K562 (cell line): Measurements from ENCODE around the gene TSPAN1. TPM values are rescaled to one million over a fixed set of nuclear protein-coding genes. Genes with fewer than 3 reads are reported as not detected.
A peak's percentile ranks its signal among the peaks of the same experiment; 100 is the strongest.

Source experiments
- ARHGAP35 ChIP-seq: fragments of 450-650 bp; IDR thresholded peaks from 2 replicates; pipeline ENCODE4 v1.6.1; 2018; ENCODE audit not compliant: partially characterized antibody
- CBFA2T2 ChIP-seq: fragments of 450-650 bp; conservative IDR thresholded peaks from 2 replicates; pipeline ENCODE4 v1.6.1; 2017; ENCODE audit warnings: mild to moderate bottlenecking
- CHD7 ChIP-seq: fragments of 200-600 bp; sonication (generic); IDR thresholded peaks from one replicate; pipeline ENCODE4 v1.6.1; 2012; ENCODE audit warnings: mild to moderate bottlenecking, low read depth, low read length, inconsistent platforms
- GATAD2B ChIP-seq: fragments of 450-650 bp; IDR thresholded peaks from 2 replicates; pipeline ENCODE4 v1.6.1; 2017; ENCODE audit warnings: mild to moderate bottlenecking, borderline replicate concordance
- HMG20B ChIP-seq: fragments of 250-450 bp; sonication (Bioruptor Pico); IDR thresholded peaks from 2 replicates; pipeline ENCODE4 v1.5.0; 2021; ENCODE audit warnings: mild to moderate bottlenecking
- MBD2 ChIP-seq: sonication (generic); IDR thresholded peaks from 2 replicates; pipeline ENCODE4 v1.6.1; 2016; ENCODE audit warnings: low read depth, borderline replicate concordance
- PRDM10 ChIP-seq: fragments of 450-650 bp; IDR thresholded peaks from 2 replicates; pipeline ENCODE4 v1.6.1; 2018; ENCODE audit not compliant: partially characterized antibody
- RFX7 ChIP-seq: fragments of 250-450 bp; sonication (Bioruptor Pico); IDR thresholded peaks from 2 replicates; pipeline ENCODE4 v1.5.1; 2021; ENCODE audit warnings: mild to moderate bottlenecking
- SMARCB1 ChIP-seq: IDR thresholded peaks from 2 replicates; pipeline ENCODE4 v1.6.1; 2011; ENCODE audit warnings: improper control_type of control experiment, low read depth; ENCODE audit not compliant: insufficient read length
- TCF7L2 ChIP-seq: fragments of 150-350 bp; IDR thresholded peaks from 2 replicates; pipeline ENCODE4 v1.6.1; 2016; ENCODE audit warnings: low read depth, mild to moderate bottlenecking, low read length, moderate library complexity
- USF1 ChIP-seq: sonication (generic); formaldehyde crosslinking; IDR thresholded peaks from 2 replicates; pipeline ENCODE4 v1.9.0; 2022; ENCODE audit warnings: mild to moderate bottlenecking, missing genetic modification reagents
- ZNF316 ChIP-seq: fragments of 450-650 bp; IDR thresholded peaks from 2 replicates; pipeline ENCODE4 v1.6.1; 2016
- polyA plus RNA-seq, 8 experiments: library from polyadenylated mRNA; depleted of rRNA in 4 of 8; stranded (reverse) in 5 of 8; unstranded in 3 of 8; fragments of >200 nt; fragmentation: Nextera tagmentation in 2 of 8; fragmentation: Illumina TruSeq in 1 of 8; extraction: Ambion mirVana in 2 of 8; extraction: Trizol in 1 of 8; gene quantifications; 2 replicates each; pipeline versions ENCODE4 v1.2.1 to v1.2.3, GENCODE V29; 2011 to 2014; ENCODE audit warnings: inconsistent platforms in 1 of 8, missing spikeins in 1 of 8
- total RNA-seq, 7 experiments: library from RNA; depleted of rRNA in 6 of 7; stranded (reverse); fragments of >200 nt in 6 of 7; fragmentation: Illumina TruSeq in 2 of 7; extraction: Trizol in 2 of 7; gene quantifications; 2 replicates each; pipeline versions ENCODE4 v1.2.1 to v1.2.3, GENCODE V29; 2011 to 2021; ENCODE audit warnings: low replicate concordance in 1 of 7

TSPAN1 gene
- total and polyA plus RNA-seq, 9 of the 15 experiments (the other 6 are each of a cell fraction or from before 2014, with no cell fraction given): 0.58 TPM; not detected in 8

- no peak for TF ChIP-seq CHD7
- TF ChIP-seq HMG20B: no peak
- no peak for TF ChIP-seq GATAD2B
- no peak for TF ChIP-seq SMARCB1
- TF ChIP-seq CBFA2T2: no peak
- TF ChIP-seq TCF7L2: no peak
- no peak for TF ChIP-seq ZNF316
- TF ChIP-seq MBD2: no peak
- TF ChIP-seq PRDM10: no peak
- TF ChIP-seq ARHGAP35: peak; percentile 72
- TF ChIP-seq RFX7: peak; percentile 54; the same call in 1 of the 2 replicates
- no peak for TF ChIP-seq USF1 (CRISPR knock-in tag)
Observed at GRCh38 chr1:46179138-46180081, 4.5 kb downstream of the TSPAN1 start (continued).
